SK-N-SH (cell line): ENCODE measurements around the gene SLC24A3. TPM values are rescaled to one million over a fixed set of nuclear protein-coding genes. Genes with fewer than 3 reads are reported as not detected.
A peak's percentile ranks its signal among the peaks of the same experiment; 100 is the strongest.
"Not testable (repeated sequence)": the region's sequence is repeated elsewhere in the genome, so short reads cannot be mapped to it uniquely, and the experiment has no call there.

Experiments
- CTCF ChIA-PET: fragments of 300-600, 350-600 bp; formaldehyde crosslinking; extraction: SDS; loops from one replicate; lab custom pipeline; 2021; lab: Yijun Ruan, JAX
- POLR2A ChIA-PET: fragments of 350-600 bp; sonication (Branson Sonifier 250); formaldehyde crosslinking; extraction: SDS; loops from one replicate; lab custom pipeline; 2020; ENCODE audit warnings: antibody characterized with exemption, inconsistent platforms; lab: Yijun Ruan, JAX
- DNase-seq: peaks from one replicate; pipeline ENCODE4 v3.0.0; 2012
- H2AFZ ChIP-seq: fragments of 200-600 bp; sonication (generic); 2 replicates; pipeline ENCODE4 v1.8.1; 2016; ENCODE audit warnings: antibody characterized with exemption, mild to moderate bottlenecking, low read depth
- H3F3A ChIP-seq: fragments of 200-600 bp; sonication (generic); replicated peaks from 2 replicates; pipeline ENCODE3; 2016; ENCODE audit warnings: antibody characterized with exemption, mild to moderate bottlenecking; ENCODE audit not compliant: insufficient read depth
- H3K27ac ChIP-seq, 2 experiments: fragments of 200-500 bp in 1 of 2; fragments of 200-600 bp in 1 of 2; sonication (Bioruptor generic) in 1 of 2; sonication (generic), shearing (Covaris generic) in 1 of 2; 2 replicates each; pipeline versions ENCODE4 v1.5.1 to v1.6.1; 2014 to 2016; ENCODE audit warnings: low read depth in 2 of 2, inconsistent platforms in 1 of 2, low read length in 1 of 2, mild to moderate bottlenecking in 1 of 2, mixed read lengths in 1 of 2
- H3K27me3 ChIP-seq: fragments of 200-600 bp; sonication (generic), shearing (Covaris generic); 2 replicates; pipeline ENCODE4 v1.6.1; 2016; ENCODE audit warnings: mixed run types; ENCODE audit not compliant: insufficient read depth
- H3K36me3 ChIP-seq, 2 experiments: fragments of 200-500 bp in 1 of 2; fragments of 200-600 bp in 1 of 2; sonication (Bioruptor generic) in 1 of 2; sonication (generic) in 1 of 2; replicated peaks in 1 of 2; 2 replicates each; pipeline versions ENCODE3 to v1.5.1; 2014 to 2016; ENCODE audit warnings: low read length in 1 of 2, mild to moderate bottlenecking in 1 of 2; ENCODE audit not compliant: insufficient read depth in 2 of 2, control insufficient read depth in 1 of 2
- H3K4me1 ChIP-seq, 2 experiments: fragments of 200-500 bp in 1 of 2; fragments of 200-600 bp in 1 of 2; sonication (Bioruptor generic) in 1 of 2; sonication (generic), shearing (Covaris generic) in 1 of 2; 2 replicates each; pipeline versions ENCODE4 v1.5.1 to v1.6.1; 2014 to 2016; ENCODE audit warnings: low read depth in 1 of 2, low read length in 1 of 2, mixed run types in 1 of 2; ENCODE audit not compliant: insufficient read depth in 2 of 2, control insufficient read depth in 1 of 2
- H3K4me2 ChIP-seq: fragments of 200-600 bp; sonication (generic), shearing (Covaris generic); 2 replicates; pipeline ENCODE4 v1.6.1; 2017; ENCODE audit warnings: mixed run types
- H3K4me3 ChIP-seq, 2 experiments: fragments of 200-500 bp in 1 of 2; fragments of 200-600 bp in 1 of 2; sonication (Bioruptor generic) in 1 of 2; sonication (generic), shearing (Covaris generic) in 1 of 2; 2 replicates each; pipeline versions ENCODE4 v1.5.1 to v1.8.1; 2014 to 2016; ENCODE audit warnings: low read depth in 2 of 2, inconsistent platforms in 1 of 2, low read length in 1 of 2, mild to moderate bottlenecking in 1 of 2, mixed read lengths in 1 of 2, moderate library complexity in 1 of 2
- H3K79me2 ChIP-seq: fragments of 200-600 bp; sonication (generic); 2 replicates; pipeline ENCODE4 v1.8.1; 2017; ENCODE audit warnings: mild to moderate bottlenecking; ENCODE audit not compliant: insufficient read depth
- H3K9ac ChIP-seq: fragments of 200-600 bp; sonication (generic); 2 replicates; pipeline ENCODE4 v1.6.1; 2017; ENCODE audit warnings: mixed run types
- H3K9me2 ChIP-seq: fragments of 200-600 bp; sonication (generic); 2 replicates; pipeline ENCODE4 v1.6.1; 2017; ENCODE audit warnings: mixed run types
- H3K9me3 ChIP-seq: fragments of 200-600 bp; sonication (generic); 2 replicates; pipeline ENCODE4 v1.6.1; 2017; ENCODE audit warnings: mixed run types, mild to moderate bottlenecking, moderate library complexity
- H4K20me1 ChIP-seq: fragments of 200-600 bp; sonication (generic); 2 replicates; pipeline ENCODE4 v1.6.1; 2017; ENCODE audit warnings: mild to moderate bottlenecking, mixed run types; ENCODE audit not compliant: insufficient read depth
- ELF1 ChIP-seq: IDR thresholded peaks from 2 replicates; pipeline ENCODE4 v1.4.0; 2012
- EP300 ChIP-seq, 2 experiments: IDR thresholded peaks; 2 replicates each; pipeline versions ENCODE4 v1.4.0 to v1.6.1; 2012; ENCODE audit warnings: borderline replicate concordance in 1 of 2, low read depth in 1 of 2, low read length in 1 of 2
- FOSL2 ChIP-seq: IDR thresholded peaks from 2 replicates; pipeline ENCODE4 v1.4.0; 2012; ENCODE audit warnings: low read depth, mild to moderate bottlenecking, moderate library complexity, borderline replicate concordance
- FOXJ3 ChIP-seq: sonication (generic); formaldehyde crosslinking; IDR thresholded peaks from 2 replicates; pipeline ENCODE4 v1.5.1; 2020; ENCODE audit warnings: mild to moderate bottlenecking, missing genetic modification reagents
- MAX ChIP-seq: IDR thresholded peaks from 2 replicates; pipeline ENCODE4 v1.4.0; 2012; ENCODE audit warnings: low read depth
- MEF2A ChIP-seq: IDR thresholded peaks from 2 replicates; pipeline ENCODE4 v1.4.0; 2012; ENCODE audit warnings: low read depth, borderline replicate concordance
- MXI1 ChIP-seq: IDR thresholded peaks from 2 replicates; pipeline ENCODE4 v1.6.1; 2012; ENCODE audit warnings: mild to moderate bottlenecking, low read depth, low read length, improper control_type of control experiment
- POLR2AphosphoS5 ChIP-seq: IDR thresholded peaks from 2 replicates; pipeline ENCODE4 v1.6.1; 2012; ENCODE audit warnings: low read depth, low read length
- REST ChIP-seq: IDR thresholded peaks from 2 replicates; pipeline ENCODE4 v1.6.1; 2012; ENCODE audit warnings: mild to moderate bottlenecking, low read depth, low read length, moderate library complexity
- RFX5 ChIP-seq: IDR thresholded peaks from 2 replicates; pipeline ENCODE4 v1.6.1; 2012; ENCODE audit warnings: mild to moderate bottlenecking, improper control_type of control experiment, low read length
- TCF12 ChIP-seq: IDR thresholded peaks from 2 replicates; pipeline ENCODE4 v1.4.0; 2012
- USF1 ChIP-seq: IDR thresholded peaks from 2 replicates; pipeline ENCODE4 v1.4.0; 2012; ENCODE audit warnings: low read depth, borderline replicate concordance
- USF2 ChIP-seq: fragments of 150-350 bp; IDR thresholded peaks from 2 replicates; pipeline ENCODE4 v1.6.1; 2017; ENCODE audit warnings: antibody characterized with exemption, low read length, low read depth, borderline replicate concordance
- WGBS: methylation state at CpG from one replicate; pipeline ENCODE4 v1.1.6; 2017; ENCODE audit warnings: low lambda C conversion rate; 5-methylcytosine and 5-hydroxymethylcytosine counted together
- polyA plus RNA-seq, 3 experiments: library from polyadenylated mRNA; depleted of rRNA; stranded (reverse); fragments of >200 nt; gene quantifications; 2 replicates each; pipeline ENCODE4 v1.2.3, GENCODE V29; 2012

SLC24A3 gene
- polyA plus RNA-seq, 1 of the 3 experiments (the other 2 are of a cell fraction) = not detected

GRCh38 chr20:19754201-19754600 is 541.8 kb downstream of the SLC24A3 start:
- H3K9me3 ChIP-seq, H3K9me2 ChIP-seq, H3K4me2 ChIP-seq, H3K9ac ChIP-seq, H3K27me3 ChIP-seq, H4K20me1 ChIP-seq, H2AFZ ChIP-seq, CTCF ChIA-PET, H3K36me3 ChIP-seq, POLR2A ChIA-PET, DNase-seq, H3K79me2 ChIP-seq, H3K4me3 ChIP-seq, H3F3A ChIP-seq, H3K27ac ChIP-seq: not testable (repeated sequence)
- WGBS = 94% methylated on average over 11 of the region's 14 CpGs
- H3K4me1 ChIP-seq = peaks cover 6 to 16% of the 10 kb centered on the region in 2 experiments

GRCh38 chr20:19756761-19757486 is 544.5 kb downstream of the SLC24A3 start:
- Histone ChIP-seq H3K4me1 (peaks cover 9 to 17% of the 10 kb centered on the region in 2 experiments), H3F3A (no peaks in the 10 kb centered on the region), H3K9me3 (no peaks in the 10 kb centered on the region), H3K27ac (peak overlapping the region; percentile 82 to 84; a peak in 3 of 4 replicates), H2AFZ (peak overlapping the region; percentile 96), H3K4me3 (peak overlapping the region; percentile 84 to 91), H3K36me3 (peaks cover 0 to 2% of the 10 kb centered on the region in 2 experiments), H3K9ac (peak overlapping the region; percentile 92), H3K4me2 (peak overlapping the region; percentile 99), H4K20me1 (no peaks in the 10 kb centered on the region), H3K27me3 (no peaks in the 10 kb centered on the region), H3K79me2 (peaks cover 9% of the 10 kb centered on the region; the same call in 1 of the 2 replicates), H3K9me2 (no peaks in the 10 kb centered on the region)
- TF ChIP-seq RFX5 (no peak), MAX (no peak), USF2 (no peak), MXI1 (no peak), TCF12 (no peak), ELF1 (no peak), POLR2AphosphoS5 (no peak), EP300 (IDR thresholded peaks at IDR 0.05; ENCODE audit: borderline replicate concordance in 1 of 2, low read depth in 1 of 2, low read length in 1 of 2) (no peak), FOSL2 (no peak), REST (no peak), FOXJ3 (CRISPR knock-in tag) (no peak), MEF2A (no peak), USF1 (no peak)
- ChIA-PET POLR2A (no interaction called here), CTCF (interaction anchor here (0.6 to 1.4 kb wide), 4 partner anchors 28 to 266 kb away, joined by 3 to 5 read pairs (median 3); partner anchors contain the start of gene NAA20)
- DNase-seq = no peak
- WGBS = 53% methylated on average over 17 of the region's 22 CpGs
